ENCODE results near the gene ALDOB.

GRCh38 chr9:101417977-101418376 lies 17.6 kb downstream of the ALDOB start:
- TF ChIP-seq CTCF (IDR thresholded peaks at IDR 0.05): no peak
- TF ChIP-seq POLR2A (IDR thresholded peaks at IDR 0.05): no peak
